NOMO-1 treated with DMSO at 0.1 percent for 48 hours (cell line): Measurements from ENCODE around the gene COMMD7.
A peak's percentile ranks its signal among the peaks of the same experiment; 100 is the strongest.
"Not testable (repeated sequence)": the region's sequence is repeated elsewhere in the genome, so short reads cannot be mapped to it uniquely, and the experiment has no call there.

Experiments
- DNase-seq: peaks from one replicate; lab custom pipeline; 2025; ENCODE audit not compliant: unreplicated experiment; lab: John Stamatoyannopoulos, UW

Gene COMMD7

DNA sequence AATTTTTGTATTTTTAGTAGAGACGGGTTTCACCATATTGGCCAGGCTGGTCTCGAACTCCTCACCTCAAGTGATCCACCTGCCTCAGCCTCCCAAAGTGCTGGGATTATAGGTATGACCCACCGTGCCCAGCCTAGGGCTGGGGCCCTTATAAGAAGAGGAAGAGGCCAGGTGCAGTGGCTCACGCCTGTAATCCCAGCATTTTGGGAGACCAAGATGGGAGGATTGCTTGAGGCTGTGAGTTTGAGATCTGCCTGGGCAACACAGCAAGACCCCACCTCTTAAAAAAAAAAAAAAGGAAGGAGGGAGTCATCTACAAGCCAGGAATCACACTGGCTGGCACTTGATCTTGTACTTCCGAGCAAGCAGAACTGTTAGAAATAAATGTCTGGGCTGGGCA, 13.9 kb downstream of the COMMD7 start:
- DNase-seq: not testable (repeated sequence)

DNA sequence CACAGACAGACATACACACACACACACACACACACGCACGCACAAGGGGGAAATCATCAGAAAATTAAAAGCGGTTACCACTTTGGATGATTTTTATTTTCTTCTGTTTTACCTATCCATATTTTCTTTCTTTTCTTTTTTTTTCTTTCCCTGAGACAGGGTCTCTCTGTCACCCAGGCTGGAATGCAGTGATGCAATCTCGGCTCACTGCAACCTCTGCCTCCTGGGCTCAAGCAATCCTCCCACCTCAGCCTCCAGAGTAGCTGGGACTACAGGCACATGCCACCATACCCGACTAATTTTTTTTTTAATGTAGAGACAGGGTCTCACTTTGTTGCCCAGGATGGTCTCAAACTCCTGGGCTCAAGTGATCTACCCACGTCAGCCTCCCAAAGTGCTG, 14.8 kb downstream of the COMMD7 start:
- not testable (repeated sequence) for DNase-seq

DNA sequence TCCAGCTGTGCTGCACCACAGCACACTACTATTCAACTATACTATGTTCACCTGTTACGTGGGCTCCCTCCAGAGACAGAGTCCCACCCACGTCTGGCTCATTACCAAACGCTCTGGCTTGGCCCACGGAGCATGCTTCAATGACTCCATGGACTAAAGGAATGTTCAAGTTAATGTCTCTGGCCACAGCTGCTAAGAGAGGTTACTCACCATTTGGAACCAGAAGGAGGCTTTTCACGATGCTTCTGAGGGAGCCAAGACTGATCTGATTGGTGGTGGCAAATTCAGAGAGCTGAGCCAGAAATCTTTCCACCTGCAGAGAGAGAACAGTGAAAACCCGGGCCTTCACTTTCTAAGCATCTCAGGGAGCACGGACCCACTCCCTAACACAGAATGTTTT, 15.6 kb downstream of the COMMD7 start:
- DNase-seq: no peak

DNA sequence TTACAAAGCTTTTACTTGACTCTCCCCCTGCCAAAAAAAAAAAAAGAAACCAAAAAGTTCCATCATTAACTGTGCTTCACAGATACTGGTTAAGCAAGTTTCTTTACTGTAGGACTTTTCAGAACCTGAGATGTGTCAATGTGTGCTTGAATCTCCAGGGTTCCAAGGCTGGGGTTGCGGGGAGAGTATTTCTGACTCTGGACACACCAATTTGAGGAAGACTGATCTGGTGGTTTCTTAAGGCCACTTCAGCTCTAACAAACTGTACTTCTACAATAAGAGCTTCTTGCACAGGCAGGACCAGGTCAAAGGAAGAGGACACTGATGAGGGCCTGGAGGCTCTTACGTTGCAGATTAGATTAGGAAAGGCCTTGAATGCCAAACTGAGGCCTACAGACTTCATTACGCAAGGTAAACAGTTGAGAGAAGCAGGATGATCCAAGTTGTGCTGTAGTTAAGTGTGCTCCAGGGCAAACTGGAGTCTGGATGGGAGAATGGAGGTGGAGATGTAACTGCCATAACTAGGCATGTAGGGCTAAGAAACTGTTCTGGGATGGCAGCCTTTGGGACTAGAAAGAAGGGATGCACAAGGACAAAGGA, 24.4 kb downstream of the COMMD7 start:
- DNase-seq: no peak

DNA sequence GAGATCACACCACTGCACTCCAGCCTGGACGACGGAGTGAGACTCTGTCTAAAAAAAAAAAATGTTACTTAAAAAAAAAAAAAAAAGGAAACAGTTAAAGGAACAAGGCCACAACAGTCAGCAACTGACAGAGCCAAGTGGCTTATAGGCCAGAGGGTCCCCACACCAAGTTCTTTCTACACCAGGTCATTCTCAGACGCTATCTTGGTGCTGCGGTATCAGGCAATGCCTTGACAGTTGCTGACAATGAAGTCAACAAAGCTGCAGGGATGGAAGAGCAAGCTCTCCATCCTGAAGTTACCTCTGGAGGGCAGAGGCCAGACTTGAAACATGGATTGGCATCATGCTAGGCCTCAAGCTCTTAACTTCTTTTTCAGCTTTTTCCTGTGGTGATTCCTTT, 31.9 kb downstream of the COMMD7 start:
- no peak for DNase-seq

DNA sequence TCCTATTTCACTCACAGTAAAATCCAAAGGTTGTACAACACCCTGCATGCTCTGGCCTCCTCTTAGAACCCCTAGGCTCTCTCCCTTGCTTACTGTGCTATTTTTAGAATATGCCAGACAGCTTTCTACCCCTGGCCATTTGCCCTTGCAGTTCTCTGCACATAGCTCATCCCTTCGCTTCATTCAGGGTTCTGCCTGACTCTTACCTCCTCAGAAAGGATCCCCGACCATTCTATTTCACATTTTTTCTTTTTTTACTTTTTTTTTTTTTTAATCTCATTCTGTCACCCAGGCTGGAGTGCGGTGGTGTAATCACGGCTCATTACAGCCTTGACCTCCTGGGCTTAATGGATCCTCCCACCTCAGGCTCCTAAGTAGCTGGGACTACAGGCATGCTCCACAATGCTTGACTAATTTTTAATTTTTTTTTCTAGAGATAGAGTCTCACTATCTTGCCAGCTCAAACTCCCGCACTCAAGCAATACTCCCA, 33.6 kb downstream of the COMMD7 start:
- DNase-seq: no peak

DNA sequence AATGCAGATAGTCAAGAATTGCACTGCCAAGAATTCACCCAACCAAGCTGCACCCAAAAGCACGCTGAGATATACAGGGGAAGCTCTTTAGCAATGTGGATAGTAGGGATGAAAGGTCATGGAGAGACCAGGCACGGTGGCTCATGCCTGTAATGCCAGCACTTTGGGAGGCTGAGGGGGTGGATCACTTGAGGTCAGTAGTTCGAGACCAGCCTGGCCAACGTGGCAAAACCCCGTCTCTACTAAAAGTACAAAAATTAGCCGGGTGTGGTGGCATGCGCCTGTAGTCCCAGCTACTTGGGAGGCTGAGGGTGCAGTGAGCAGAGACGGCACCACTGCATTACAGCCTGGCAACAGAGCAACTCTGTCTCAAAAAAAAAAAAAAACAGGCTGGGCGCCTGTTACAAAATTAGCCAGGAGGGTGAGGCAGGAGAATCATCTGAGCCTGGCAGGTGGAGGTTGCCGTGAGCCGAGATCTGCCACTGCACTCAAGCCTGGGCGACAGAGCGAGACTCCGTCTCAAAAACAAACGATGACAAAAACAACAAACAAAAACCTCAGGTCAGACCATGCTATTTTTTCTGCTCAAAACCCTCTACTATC, 34.1 kb downstream of the COMMD7 start:
- DNase-seq: not testable (repeated sequence)

DNA sequence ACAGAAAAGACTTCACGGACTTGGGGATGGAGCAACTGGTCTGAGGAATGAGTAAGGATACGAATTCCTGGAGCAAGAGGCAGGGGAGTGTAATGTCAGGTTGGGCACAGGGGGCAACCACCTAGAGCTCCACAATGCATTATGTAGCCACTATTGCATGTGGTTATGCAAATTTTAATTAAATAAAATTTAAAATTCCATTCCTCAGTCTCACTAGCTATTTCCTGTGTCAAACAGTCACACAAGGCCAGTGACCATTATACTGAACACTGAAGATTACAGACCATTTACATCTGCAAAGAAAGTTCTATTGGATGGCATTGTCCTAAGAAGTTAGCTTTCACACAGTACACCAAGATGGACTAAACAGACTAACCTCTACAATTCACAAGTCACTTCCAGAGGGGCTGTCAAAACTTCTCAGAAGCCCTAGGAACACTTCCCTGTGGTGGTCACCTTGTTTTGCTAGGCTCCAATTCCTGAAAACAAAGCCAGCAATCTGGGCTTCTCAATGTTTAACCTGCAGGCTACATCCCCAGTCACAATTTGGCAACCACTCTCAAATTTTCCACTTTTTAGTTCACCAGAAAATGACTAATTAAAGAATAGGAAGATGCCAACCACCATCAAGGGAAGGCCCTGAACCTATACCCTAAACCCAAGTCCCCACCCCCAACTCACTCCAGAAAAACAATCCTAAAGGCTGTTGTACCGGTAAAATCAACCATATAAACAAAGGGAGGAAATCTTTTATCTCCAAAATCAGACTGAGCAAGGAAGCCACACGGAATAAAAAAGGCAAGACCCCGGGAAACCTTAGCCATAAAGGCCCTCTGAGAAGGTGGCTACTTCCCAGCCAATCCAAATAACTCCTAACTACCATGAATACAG, 35.3 kb downstream of the COMMD7 start:
- DNase-seq: no peak

DNA sequence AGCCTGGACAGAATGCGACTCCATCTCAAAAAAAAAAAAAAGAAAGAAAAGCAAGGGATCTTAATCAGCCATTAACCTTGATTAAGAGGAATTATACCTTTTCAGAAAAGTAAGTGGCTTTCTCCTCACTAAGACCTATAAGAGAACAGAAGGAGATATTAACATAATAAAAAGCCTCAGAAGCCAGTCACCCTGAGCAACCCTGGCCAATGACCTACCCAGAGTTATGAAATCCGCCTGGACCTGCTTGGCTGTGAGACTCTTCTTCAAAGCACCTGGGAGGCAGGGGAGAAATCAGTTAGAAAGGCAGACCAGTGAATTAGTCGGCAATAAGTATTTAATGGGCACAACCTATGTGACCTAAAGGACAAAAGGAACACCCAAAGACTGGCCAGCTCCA, 36.8 kb downstream of the COMMD7 start:
- no peak for DNase-seq

DNA sequence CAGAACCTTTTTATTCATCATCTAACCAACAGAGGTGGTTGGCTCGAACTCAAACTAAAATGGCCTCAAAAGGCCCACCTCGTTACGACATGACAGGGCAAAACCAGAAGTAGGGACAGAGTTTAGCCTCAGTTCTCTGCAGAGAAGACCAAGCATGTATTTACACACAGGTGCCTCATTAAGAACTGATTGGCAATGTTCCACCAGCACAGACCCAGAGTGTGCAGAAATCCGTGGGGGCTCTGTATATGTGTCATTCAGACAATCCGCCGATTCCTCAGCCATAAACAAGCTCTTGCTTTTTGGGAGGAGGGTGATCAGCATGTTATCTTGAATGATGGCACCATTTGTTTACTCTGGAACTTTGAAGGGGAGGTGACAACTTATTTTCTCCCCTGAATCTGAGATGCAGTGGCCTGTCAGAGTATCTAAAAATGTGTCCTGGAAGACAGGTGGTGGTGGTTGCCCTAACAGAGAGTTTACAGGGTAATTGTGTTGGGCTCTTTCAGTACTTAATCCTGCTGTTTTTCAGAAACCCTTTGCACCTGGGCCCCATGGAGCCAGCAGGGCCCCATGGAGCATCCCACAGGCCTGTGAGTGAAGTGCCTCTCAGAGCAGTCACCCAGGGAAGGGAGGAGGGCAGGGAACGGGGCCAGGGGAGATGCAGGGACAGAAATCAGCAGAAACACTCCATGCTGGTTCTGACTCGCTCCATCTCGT, 40.4 kb downstream of the COMMD7 start:
- no peak for DNase-seq

DNA sequence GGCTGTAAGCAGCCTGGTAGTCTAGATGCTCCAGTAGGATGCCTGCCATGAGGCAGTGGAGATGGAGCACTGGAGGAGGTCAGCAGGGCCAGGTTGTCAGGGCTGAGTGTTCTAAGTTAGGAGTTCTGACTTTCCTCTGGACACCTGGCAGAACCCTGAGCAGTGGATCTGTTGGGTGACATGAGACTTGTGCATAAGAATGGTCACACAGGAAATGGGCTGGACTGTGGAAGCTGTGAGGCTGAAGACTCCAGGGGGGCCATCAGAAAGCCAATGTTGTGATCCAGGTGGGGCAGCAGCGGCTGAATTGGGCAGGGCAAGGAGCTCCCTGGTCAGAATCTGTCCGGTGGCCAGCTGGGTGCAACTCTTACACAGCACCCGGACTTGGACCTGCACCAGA, 45.7 kb downstream of the COMMD7 start:
- no peak for DNase-seq

DNA sequence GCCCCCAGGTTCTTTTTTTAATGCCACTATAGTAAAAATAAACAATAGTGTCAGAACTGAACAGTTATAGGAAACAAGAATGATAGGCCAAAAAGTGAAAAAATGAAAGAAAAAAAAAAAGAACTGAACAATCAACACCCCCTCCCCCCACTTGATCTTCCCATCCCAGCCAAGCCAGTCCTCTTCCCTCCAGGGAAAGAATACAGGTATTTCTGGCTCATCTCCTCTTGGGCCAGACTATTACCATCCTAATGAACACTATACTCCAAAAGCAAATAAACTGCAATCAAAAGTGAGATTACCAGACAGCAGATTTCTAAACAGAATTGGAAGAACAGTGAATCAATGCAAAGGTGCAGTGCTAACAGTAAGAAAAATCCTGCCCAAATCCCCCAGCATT, 48.2 kb downstream of the COMMD7 start:
- no peak for DNase-seq

DNA sequence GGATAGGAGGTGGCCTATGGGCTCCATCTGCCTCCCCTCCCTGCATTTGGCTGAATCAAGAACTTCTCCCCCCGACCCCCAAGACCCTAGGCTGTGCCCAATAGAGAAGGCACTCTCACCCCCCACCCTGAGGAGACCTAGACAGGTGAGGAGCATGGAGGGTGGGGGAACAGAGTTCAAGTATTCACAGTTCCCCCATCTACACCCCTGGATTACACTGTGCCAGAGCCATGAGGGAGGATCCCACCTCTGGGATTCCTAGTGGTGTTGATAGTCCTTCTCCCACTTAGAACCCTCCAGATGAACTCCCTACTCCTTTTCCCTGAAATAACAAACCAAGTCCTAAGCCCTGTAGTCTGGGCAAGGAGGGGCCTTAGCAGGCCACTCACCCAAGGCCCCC, 54.3 kb downstream of the COMMD7 start:
- DNase-seq: not testable (repeated sequence)

DNA sequence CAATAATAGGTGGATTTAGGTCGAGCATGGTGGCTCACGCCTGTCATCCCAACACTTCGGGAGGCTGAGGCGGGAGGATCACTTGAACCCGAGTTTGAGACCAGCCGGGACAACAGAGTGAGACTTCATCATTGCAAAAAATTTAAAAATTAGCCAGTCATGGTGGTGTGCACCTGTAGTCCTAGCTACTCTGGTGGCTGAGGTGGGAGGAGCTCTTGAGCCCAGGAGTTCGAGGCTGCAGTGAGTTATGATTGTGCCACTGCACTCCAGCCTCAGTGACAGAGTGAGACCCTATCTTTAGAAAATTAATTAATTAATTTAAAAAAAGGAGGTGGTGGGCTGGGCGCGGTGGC, 56.1 kb downstream of the COMMD7 start:
- DNase-seq: no peak

DNA sequence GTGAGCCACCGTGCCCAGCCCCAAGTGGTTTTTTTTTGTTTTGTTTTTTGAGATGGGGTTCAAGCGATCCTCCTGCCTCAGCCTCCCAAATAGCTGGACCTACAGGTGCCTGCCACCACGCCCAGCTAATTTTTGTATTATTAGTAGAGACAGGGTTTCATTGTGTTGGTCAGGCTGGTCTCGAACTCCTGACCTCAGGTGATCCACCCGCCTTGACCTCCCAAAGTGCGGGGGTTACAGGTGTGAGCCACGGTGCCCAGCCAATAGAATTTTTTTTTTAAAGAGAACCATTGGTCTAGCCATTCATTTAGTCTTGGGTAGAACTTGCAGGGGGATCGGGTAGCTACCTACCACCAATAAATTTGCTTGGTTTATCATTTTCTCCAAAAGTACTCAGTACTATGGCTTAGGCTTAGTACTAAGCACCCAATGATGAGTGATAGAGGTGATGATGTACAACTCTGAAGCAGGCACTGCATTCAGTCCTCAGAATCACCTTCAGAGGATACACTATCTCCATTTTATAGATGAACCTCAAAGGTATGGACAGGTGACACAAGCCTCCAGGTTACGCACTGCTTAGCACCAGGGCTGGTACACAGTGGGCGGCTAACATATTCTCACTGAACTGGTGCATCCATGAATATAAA, 56.6 kb downstream of the COMMD7 start:
- no peak for DNase-seq

DNA sequence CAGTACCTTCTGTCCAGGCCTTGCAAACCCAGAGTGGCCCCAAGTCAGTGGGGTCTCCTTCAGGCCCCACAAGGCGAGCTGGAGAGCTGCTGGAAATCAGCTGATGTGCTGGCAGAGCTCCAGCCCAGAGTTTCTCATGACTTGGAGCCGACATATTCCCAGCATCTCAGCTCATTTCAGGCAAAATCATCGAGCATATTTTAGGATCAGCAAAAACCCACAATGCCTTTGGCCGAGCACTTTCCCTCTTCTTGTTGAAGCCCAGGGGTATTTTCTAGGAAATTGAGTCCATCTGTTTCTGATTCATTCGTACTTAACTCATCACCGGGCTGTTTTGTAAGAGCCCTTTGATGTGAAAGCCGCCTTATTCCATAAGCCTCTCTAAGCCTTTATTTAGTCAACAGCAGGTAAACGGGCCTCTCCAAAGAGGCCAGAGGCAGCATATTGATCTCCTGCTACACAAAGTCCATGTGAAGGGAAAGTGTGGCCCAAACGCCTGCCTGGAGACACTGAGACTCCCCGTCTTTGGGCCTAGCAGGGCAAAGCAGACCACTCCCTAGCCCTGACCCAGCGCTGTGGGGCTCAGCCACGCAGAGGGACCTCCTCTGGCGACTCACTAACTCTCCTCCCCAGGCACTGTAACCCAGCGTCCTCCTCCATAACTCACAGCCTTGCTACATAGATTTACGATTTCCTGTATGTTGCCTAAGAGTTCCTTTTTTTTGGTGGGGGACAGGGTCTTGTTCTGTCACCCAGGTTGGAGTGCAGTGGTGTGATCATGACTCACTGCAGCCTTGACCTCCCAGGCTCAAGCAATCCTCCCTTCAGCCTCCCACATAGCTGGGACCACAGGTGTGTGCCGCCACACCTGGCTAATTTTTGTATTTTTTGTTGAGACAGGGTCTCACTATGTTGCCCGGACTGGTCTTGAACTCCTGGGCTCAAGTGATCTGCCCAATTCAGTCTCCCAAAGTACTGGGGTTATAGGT, 57.4 kb downstream of the COMMD7 start:
- DNase-seq: peak; percentile 93

DNA sequence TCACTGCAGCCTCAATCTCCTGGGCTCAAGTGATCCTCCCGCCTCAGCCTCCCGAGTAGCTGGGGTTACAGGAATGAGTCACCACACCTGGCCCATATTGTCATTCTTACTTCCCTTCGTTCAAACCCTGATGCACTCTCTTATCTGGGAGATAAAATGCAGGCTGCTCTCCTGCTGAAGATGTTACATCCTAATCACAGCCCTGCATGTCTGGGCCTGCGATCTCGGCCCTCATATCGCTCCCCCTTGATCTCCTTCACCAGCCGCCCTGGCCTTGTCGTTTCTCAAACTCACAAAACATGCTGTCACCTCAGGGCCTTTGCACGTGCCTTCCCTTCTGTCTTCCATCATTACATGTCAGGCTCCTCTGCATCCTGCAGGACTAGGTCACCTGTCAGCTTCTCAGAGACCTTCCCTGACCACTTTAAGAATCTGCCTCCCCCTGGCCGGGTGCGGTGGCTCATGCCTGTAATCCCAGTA, 60.7 kb downstream of the COMMD7 start:
- no peak for DNase-seq

DNA sequence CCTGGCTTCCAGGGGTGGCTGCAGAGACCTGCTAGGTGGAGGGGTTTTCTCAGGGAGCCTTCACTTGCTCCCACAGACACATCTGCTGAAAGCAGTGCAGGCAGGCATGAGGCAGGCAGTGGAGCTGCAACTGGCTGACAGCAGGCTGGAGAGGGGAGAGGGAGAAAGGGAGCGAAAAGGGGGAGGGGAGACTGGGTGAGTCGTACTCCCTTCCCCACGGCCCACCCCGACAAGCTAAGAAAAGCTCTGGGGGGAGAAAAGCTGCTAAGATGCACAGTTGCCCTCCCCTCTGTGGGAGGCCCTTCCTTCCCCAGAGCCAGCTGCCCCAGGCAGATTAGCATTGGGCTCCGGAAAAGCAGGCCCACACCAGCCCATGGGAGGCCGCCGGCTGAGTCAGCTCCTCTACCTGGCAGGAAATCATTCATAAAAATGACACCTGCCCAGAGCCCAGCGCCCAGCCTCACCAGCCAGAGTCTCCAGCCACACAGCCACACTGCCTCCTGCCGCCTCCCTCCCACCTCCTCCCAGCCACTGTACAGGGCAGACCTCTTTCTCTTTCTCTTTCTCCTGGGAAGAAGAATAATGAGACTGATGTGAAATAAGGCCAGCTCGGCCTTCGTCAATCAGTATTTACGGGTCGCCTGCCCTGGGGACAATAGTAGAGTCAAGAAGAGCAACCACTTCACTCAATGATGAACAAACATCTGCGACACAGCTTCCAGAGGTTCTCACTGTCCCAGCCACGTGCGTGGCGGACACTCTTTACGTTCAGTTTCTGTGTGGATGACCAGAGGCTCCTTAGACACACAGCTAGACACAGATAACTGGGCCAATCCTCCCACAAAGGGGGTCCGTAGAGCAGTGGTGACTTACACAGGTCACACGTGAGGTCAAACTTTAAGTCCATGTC, 61.8 kb downstream of the COMMD7 start:
- DNase-seq: no peak
